ENCODE results near the gene FRMD4A.

GRCh38 chr10:13612654-13613373 lies 717.9 kb downstream of the FRMD4A start:
- TF ChIP-seq CTCF (conservative IDR thresholded peaks at IDR 0.05; ENCODE audit: low read depth, low read length) (no peak), EZH2phosphoT487 (IDR thresholded peaks at IDR 0.05; ENCODE audit: borderline replicate concordance, low read length) (no peak)
